ENCODE data around the gene SLC35E1.

DNA sequence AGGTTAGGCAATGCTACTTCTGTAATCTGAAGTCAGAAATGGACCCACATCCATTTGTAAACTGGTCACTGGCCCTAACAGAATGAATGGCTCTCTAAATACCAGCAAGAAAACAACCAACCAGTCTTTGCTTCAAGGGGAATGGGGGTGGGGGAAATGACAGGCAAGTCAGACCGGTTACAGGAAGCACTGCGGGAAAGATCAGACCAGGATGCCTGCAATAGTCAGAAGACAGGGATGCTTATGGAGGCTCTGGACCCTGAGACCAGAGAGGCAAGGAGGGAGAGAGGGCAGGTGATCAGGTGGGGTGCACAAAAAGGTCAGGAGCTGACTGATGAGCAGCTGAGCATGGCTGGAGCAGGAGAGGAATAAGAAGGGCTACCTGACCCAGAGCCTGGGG lies 42.7 kb upstream of the SLC35E1 start:
- no peak for TF ChIP-seq POLR2A (IDR thresholded peaks at IDR 0.05; ENCODE audit: low read depth, low read length)
- TF ChIP-seq TAF1 (IDR thresholded peaks at IDR 0.05; ENCODE audit: low read depth, low read length): no peak

Measured in GM12891 (cell line).